ENCODE results near the gene CACNB4. TPM values are rescaled to one million over a fixed set of nuclear protein-coding genes. Genes with fewer than 3 reads are reported as not detected.

The CACNB4 gene
- total RNA-seq, 1 donor, result 4.8 TPM

DNA sequence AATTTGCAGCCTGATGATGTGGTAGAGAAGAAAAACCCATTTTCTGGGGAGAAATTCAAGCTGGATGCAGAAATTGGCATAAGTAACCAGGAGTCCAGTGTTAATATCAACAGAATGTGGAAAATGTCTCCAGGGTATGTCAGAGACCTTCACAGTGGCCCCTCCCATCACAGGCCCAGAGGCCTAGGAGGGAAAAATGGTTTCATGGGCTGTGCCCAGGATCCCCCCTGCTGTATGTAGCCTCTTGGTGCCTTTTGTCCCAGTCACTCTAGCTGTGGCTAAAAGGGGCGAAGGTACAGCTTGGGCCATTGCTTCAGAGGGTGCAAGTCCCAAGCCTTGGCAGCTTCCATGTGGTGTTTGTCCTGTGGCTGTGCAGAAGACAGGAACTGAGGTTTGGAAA is 40.2 kb downstream of the CACNB4 start:
- TF ChIP-seq, protein P1, sequence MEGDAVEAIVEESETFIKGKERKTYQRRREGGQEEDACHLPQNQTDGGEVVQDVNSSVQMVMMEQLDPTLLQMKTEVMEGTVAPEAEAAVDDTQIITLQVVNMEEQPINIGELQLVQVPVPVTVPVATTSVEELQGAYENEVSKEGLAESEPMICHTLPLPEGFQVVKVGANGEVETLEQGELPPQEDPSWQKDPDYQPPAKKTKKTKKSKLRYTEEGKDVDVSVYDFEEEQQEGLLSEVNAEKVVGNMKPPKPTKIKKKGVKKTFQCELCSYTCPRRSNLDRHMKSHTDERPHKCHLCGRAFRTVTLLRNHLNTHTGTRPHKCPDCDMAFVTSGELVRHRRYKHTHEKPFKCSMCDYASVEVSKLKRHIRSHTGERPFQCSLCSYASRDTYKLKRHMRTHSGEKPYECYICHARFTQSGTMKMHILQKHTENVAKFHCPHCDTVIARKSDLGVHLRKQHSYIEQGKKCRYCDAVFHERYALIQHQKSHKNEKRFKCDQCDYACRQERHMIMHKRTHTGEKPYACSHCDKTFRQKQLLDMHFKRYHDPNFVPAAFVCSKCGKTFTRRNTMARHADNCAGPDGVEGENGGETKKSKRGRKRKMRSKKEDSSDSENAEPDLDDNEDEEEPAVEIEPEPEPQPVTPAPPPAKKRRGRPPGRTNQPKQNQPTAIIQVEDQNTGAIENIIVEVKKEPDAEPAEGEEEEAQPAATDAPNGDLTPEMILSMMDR (IDR thresholded peaks at IDR 0.05; ENCODE audit: insufficient read depth, low read length), result no peak
- no peak for DNase-seq (ENCODE audit: low read depth)
- no peak overlapping the region for H3K4me3 ChIP-seq (ENCODE audit: low read depth, low read length)

DNA sequence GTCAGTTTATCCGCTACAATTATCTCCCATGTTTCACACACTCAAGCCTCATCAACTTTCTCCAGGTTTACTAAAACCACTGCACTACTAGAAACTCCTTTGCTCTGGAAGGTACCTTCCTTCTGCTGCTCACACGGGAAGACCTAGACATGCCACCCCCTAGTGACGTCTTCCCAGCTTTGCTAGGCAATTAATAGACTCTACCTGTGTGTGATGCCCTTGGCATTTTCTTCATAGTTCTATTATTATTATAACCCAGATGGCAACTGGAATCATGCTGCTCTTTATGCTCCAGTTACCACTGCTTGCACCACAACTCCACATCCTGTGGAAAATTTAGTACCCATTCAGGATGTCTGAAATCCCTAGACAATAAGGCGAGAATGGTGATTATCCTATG is 42.4 kb downstream of the CACNB4 start:
- no peak for DNase-seq (ENCODE audit: low read depth)
- TF ChIP-seq, protein P1 (IDR thresholded peaks at IDR 0.05; ENCODE audit: insufficient read depth, low read length), result no peak
- no peak overlapping the region for H3K4me3 ChIP-seq (ENCODE audit: low read depth, low read length)

DNA sequence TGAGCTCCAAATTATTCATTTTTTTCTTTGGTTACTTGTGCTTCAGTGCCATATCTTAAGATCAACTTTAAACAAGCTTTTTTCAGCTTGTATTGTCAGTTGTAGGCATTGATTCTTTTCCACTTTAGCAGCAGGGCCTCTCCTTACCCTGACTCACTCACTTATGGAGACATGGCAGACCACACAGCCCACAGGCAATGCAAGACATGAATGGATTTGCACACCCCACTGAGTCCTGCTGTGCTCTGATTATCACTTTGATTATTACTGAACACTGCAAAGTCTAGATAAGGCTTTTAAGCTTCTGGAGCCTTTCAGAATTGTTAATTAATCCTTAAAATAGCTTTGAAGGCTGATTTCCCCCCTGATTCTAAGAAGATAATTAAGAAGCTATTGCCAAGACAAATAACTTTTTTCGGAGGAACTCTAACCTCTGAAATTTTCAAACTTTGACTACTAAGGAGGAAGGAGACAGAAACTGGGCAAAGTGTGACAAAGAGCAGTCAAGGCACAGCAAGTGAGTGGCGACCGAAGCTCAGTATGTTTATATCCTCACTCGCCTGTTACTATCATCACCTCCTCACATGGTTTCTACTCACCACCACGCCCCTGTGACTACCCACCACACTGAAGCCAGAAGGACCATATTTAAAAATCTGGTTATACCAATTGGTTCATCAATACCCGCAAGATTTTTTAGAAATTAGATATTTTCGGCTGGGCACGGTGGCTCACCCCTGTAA is 43.3 kb downstream of the CACNB4 start:
- DNase-seq (ENCODE audit: low read depth), result peak; percentile 28
- no peak overlapping the region for H3K4me3 ChIP-seq (ENCODE audit: low read depth, low read length)

DNA sequence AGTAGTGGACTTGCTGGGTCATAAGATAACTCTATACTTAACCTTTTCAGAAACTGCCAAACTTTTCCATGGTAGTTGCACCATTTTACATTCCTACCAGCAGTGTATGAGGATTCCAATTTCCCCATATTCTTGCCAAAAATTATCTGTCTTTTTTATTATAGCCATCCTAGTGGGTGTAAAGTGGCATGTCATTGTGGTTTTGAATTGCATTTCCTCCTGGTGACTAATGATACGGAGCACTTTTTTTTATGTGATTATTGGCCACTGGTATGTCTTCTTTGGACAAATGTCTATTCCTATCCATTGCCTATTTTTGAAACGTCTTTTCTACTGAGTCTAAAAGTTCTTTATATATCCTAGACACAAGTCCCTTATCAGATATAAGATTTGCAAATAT is 44.3 kb downstream of the CACNB4 start:
- no peak overlapping the region for H3K4me3 ChIP-seq (ENCODE audit: low read depth, low read length)
- TF ChIP-seq, protein P1 (IDR thresholded peaks at IDR 0.05; ENCODE audit: insufficient read depth, low read length), result peak; percentile 39
- peak; percentile 92 for DNase-seq (ENCODE audit: low read depth)

More for the DNA sequence above, 43.3 kb downstream of the CACNB4 start:
- TF ChIP-seq, protein P1 (IDR thresholded peaks at IDR 0.05; ENCODE audit: insufficient read depth, low read length), result no peak

DNA sequence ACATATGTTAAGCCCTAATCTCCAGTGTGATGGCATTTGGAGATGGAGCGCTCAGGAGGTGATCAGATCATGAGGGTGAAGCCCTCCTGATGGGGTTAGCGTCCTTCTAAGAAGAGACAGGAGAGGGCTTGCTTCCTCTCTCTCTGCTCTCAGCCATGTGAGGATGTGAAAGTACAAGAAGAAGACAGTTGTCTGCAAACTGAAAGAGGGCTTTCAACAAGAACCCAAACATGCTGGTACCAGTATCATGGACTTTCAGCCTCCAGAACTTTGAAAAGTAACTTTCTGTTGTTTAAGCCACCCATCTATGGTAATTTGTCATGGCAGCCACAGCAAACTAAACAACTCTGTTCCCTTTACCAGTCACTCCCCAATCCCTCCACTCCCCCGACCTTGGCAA is 47.4 kb downstream of the CACNB4 start:
- H3K4me3 ChIP-seq (ENCODE audit: low read depth, low read length), result no peak overlapping the region
- no peak for DNase-seq (ENCODE audit: low read depth)

DNA sequence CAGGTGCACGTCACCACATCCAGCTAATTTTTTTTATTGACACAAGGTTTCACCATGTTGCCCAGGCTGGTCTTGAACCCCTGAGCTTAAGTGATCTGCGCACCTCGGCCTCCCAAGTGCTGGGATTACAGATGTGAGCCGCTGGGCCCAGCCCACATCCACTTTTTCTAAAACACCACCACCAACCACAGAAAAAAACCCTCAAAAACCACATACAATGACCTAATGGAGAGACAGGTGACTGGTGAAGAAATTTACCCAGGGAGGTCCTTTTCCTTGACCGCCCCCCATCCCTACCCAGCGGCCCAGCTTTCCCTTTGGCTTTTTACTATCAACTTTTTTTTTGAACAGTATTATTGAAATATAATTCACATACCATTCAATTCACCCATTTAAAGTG is 47.9 kb downstream of the CACNB4 start:
- TF ChIP-seq, protein P1 (IDR thresholded peaks at IDR 0.05; ENCODE audit: insufficient read depth, low read length), result no peak
- H3K4me3 ChIP-seq (ENCODE audit: low read depth, low read length), result no peak overlapping the region
- DNase-seq (ENCODE audit: low read depth), result no peak

More for the DNA sequence above, 47.4 kb downstream of the CACNB4 start:
- TF ChIP-seq, protein P1 (IDR thresholded peaks at IDR 0.05; ENCODE audit: insufficient read depth, low read length), result no peak

DNA sequence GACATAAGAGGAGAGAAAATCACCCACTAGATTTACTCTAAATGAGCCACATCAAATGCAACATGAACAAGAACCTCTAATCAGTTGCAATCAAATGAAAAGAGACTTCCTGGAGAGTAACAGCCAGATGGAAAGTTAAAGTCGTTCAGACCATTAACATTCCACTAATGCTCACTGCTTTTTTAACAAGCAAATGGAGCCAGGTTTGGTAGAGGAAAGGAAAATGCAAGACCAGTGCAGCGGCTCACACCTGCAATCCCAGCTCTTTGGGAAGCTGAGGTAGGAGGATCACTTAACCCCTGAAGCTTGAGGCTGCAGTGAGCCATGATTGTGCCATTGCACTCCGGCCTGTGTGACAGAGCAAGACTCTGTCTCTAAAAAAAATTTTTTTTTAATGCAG is 48.5 kb downstream of the CACNB4 start:
- H3K4me3 ChIP-seq (ENCODE audit: low read depth, low read length), result no peak overlapping the region
- TF ChIP-seq, protein P1 (IDR thresholded peaks at IDR 0.05; ENCODE audit: insufficient read depth, low read length), result no peak
- no peak for DNase-seq (ENCODE audit: low read depth)

All from fibroblast of the aortic adventitia (primary cell).